ENCODE data around the gene KRT39. TPM values are rescaled to one million over a fixed set of nuclear protein-coding genes. Genes with fewer than 3 reads are reported as not detected.
A peak's percentile ranks its signal among the peaks of the same experiment; 100 is the strongest.

KRT39 gene
- polyA plus RNA-seq, 2 of the 4 experiments (the other 2 are of a cell fraction), result not detected

GRCh38 chr17:41010441-41010840 is 43.7 kb upstream of the KRT39 start:
- DNase-seq (ENCODE audit: low read depth in 1 of 2, low spot score in 1 of 2) (no peak), FAIRE-seq (peak; percentile 54), ATAC-seq (no peak)
- ChIA-PET CTCF (no interaction called here), POLR2A (no interaction called here)
- TF ChIP-seq ZNF302 (CRISPR knock-in tag; IDR thresholded peaks at IDR 0.05) (no peak), TFCP2L1 (CRISPR knock-in tag; IDR thresholded peaks at IDR 0.05) (no peak), ESRRA (IDR thresholded peaks at IDR 0.05; ENCODE audit: borderline replicate concordance, low read length) (no peak), POLR2AphosphoS2 (conservative IDR thresholded peaks at IDR 0.05; ENCODE audit: low read length) (no peak), CHD2 (IDR thresholded peaks at IDR 0.05; ENCODE audit: low read length, partially characterized antibody) (no peak), CBX2 (IDR thresholded peaks at IDR 0.05; ENCODE audit: borderline replicate concordance, low read depth) (no peak), MAFK (IDR thresholded peaks at IDR 0.05; ENCODE audit: partially characterized antibody) (no peak)
- TF ChIP-seq, protein P1, sequence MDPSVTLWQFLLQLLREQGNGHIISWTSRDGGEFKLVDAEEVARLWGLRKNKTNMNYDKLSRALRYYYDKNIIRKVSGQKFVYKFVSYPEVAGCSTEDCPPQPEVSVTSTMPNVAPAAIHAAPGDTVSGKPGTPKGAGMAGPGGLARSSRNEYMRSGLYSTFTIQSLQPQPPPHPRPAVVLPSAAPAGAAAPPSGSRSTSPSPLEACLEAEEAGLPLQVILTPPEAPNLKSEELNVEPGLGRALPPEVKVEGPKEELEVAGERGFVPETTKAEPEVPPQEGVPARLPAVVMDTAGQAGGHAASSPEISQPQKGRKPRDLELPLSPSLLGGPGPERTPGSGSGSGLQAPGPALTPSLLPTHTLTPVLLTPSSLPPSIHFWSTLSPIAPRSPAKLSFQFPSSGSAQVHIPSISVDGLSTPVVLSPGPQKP (IDR thresholded peaks at IDR 0.05; ENCODE audit: low read depth, low read length), result no peak
- no peak overlapping the region for H3K27ac ChIP-seq
- H3K4me1 ChIP-seq, result peaks cover 18% of the 10 kb centered on the region; the same call in 2 of the 3 replicates
- no peaks in the 10 kb centered on the region for H3K9me3 ChIP-seq
- H3K4me2 ChIP-seq, result no peak overlapping the region
- H3K4me3 ChIP-seq, result no peak overlapping the region

DNA sequence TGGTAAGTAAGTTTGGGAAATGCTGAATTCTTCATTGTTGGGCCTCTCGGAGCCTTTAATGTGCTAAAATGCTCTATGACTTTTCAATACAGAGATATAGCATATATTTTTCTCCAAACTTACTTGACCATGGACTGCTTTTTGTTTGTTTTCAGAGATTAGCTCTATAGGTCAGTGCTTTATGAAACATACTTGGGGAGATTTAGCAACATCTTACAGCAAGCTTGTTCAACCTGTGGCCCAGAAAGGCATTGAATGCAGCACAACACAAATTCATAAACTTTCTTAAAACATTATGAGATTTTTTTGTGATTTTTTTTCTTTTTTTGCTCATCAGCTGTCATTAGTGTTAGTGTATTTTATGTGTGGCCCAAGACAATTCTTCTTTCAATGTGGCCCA is 43.2 kb upstream of the KRT39 start:
- Histone ChIP-seq H3K9me3 (no peaks in the 10 kb centered on the region), H3K27ac (no peak overlapping the region), H3K4me1 (peaks cover 18% of the 10 kb centered on the region; the same call in 2 of the 3 replicates), H3K4me2 (0 out of 3 replicates have a peak overlapping the region, but pooled peaks have one; percentile 8), H3K4me3 (no peak overlapping the region)
- CTCF ChIA-PET, result interaction anchor here (0.9 to 1.0 kb wide), 2 partner anchors 8 to 539 kb away, joined by 3 read pairs; no protein-coding TSS in a partner anchor
- TF ChIP-seq FOXS1 (CRISPR knock-in tag; IDR thresholded peaks at IDR 0.05) (no peak), KDM5A (IDR thresholded peaks at IDR 0.05) (no peak), MYC (IDR thresholded peaks at IDR 0.05; ENCODE audit: borderline replicate concordance, low read length) (no peak), SMC3 (IDR thresholded peaks at IDR 0.05) (no peak), ZC3H11A (IDR thresholded peaks at IDR 0.05) (no peak), ATOH8 (CRISPR knock-in tag; IDR thresholded peaks at IDR 0.05; ENCODE audit: low read depth) (no peak), HDAC2 (IDR thresholded peaks at IDR 0.05) (no peak), ZNF302 (CRISPR knock-in tag; IDR thresholded peaks at IDR 0.05) (no peak), EHMT2 (IDR thresholded peaks at IDR 0.05; ENCODE audit: low read depth) (no peak), RCOR1 (IDR thresholded peaks at IDR 0.05; ENCODE audit: low read depth, low read length) (no peak), MAFK (IDR thresholded peaks at IDR 0.05; ENCODE audit: partially characterized antibody) (no peak), PHF8 (IDR thresholded peaks at IDR 0.05; ENCODE audit: borderline replicate concordance, low read depth) (no peak)
- TF ChIP-seq, protein P1 (IDR thresholded peaks at IDR 0.05; ENCODE audit: low read depth, low read length), result no peak
- TF ChIP-seq, protein P2, sequence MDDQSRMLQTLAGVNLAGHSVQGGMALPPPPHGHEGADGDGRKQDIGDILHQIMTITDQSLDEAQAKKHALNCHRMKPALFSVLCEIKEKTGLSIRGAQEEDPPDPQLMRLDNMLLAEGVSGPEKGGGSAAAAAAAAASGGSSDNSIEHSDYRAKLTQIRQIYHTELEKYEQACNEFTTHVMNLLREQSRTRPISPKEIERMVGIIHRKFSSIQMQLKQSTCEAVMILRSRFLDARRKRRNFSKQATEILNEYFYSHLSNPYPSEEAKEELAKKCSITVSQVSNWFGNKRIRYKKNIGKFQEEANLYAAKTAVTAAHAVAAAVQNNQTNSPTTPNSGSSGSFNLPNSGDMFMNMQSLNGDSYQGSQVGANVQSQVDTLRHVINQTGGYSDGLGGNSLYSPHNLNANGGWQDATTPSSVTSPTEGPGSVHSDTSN (IDR thresholded peaks at IDR 0.05), result no peak
- TF ChIP-seq, protein P3, sequence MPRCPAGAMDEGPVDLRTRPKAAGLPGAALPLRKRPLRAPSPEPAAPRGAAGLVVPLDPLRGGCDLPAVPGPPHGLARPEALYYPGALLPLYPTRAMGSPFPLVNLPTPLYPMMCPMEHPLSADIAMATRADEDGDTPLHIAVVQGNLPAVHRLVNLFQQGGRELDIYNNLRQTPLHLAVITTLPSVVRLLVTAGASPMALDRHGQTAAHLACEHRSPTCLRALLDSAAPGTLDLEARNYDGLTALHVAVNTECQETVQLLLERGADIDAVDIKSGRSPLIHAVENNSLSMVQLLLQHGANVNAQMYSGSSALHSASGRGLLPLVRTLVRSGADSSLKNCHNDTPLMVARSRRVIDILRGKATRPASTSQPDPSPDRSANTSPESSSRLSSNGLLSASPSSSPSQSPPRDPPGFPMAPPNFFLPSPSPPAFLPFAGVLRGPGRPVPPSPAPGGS (IDR thresholded peaks at IDR 0.05), result no peak
- ATAC-seq (no peak), DNase-seq (ENCODE audit: low read depth in 1 of 2, low spot score in 1 of 2) (no peak), FAIRE-seq (no peak)
- whole genome bisulfite sequencing (ENCODE audit: missing lambda C conversion rate), result 90% methylated on average over 1 of the region's 1 CpG
- POLR2A ChIA-PET, result no interaction called here

All from A549 (cell line).